CD4-positive, alpha-beta T cell (primary cell): ENCODE data around the gene EPRS1. TPM values are rescaled to one million over a fixed set of nuclear protein-coding genes. Genes with fewer than 3 reads are reported as not detected.

Experiments
- ATAC-seq: fragments of 200-7000 bp; cut with Tn5 transposase; one replicate; pipeline ENCODE4 v1.10.0; 2022; ENCODE audit warnings: mild to moderate bottlenecking; ENCODE audit not compliant: poor library complexity
- CTCF ChIA-PET: fragments of 350-600 bp; sonication (Branson Sonifier 250); formaldehyde crosslinking; loops from one replicate; lab custom pipeline; 2021; ENCODE audit warnings: antibody characterized with exemption, inconsistent platforms; lab: Charles Lee
- POLR2A ChIA-PET: fragments of 350-600 bp; sonication (Branson Sonifier 250); formaldehyde crosslinking; loops from one replicate; lab custom pipeline; 2021; ENCODE audit warnings: antibody characterized with exemption, inconsistent platforms; lab: Charles Lee
- DNase-seq, 14 experiments: peaks; one replicate each; pipeline ENCODE4 v3.0.0-alpha.2; 2013 to 2020; ENCODE audit warnings: mixed read lengths in 2 of 14
- H3K27ac ChIP-seq, 2 donors: one replicate each; pipeline versions ENCODE4 v1.5.1 to v1.7.0; 2013; ENCODE audit warnings: low read length in 2 of 2, low read depth in 1 of 2, mild to moderate bottlenecking in 1 of 2
- H3K27me3 ChIP-seq, 2 experiments: 1 replicate in 1 of 2; 2 replicates in 1 of 2; pipeline versions ENCODE4 v1.6.1 to v1.7.0; 2013; ENCODE audit warnings: low read length in 2 of 2, control low read depth in 1 of 2, mild to moderate bottlenecking in 1 of 2, moderate library complexity in 1 of 2; ENCODE audit not compliant: insufficient read depth in 2 of 2, control insufficient read depth in 1 of 2
- H3K36me3 ChIP-seq: one replicate; pipeline ENCODE4 v1.6.1; 2013; ENCODE audit warnings: low read length, control low read depth; ENCODE audit not compliant: insufficient read depth
- H3K4me1 ChIP-seq: one replicate; pipeline ENCODE4 v1.6.1; 2013; ENCODE audit warnings: low read length, control low read depth; ENCODE audit not compliant: insufficient read depth
- H3K4me3 ChIP-seq: one replicate; pipeline ENCODE4 v1.5.1; 2013; ENCODE audit warnings: mild to moderate bottlenecking, low read length, moderate library complexity
- H3K9me3 ChIP-seq, 2 experiments: 1 replicate in 1 of 2; 2 replicates in 1 of 2; pipeline versions ENCODE4 v1.6.1 to v1.7.0; 2013; ENCODE audit warnings: low read length in 2 of 2, mild to moderate bottlenecking in 2 of 2, control low read depth in 1 of 2, moderate library complexity in 1 of 2; ENCODE audit not compliant: control insufficient read depth in 1 of 2, insufficient read depth in 1 of 2
- H3K27ac Mint-ChIP-seq: one replicate; pipeline ENCODE4 v1.8.0; 2020; ENCODE audit warnings: mixed read lengths
- H3K27me3 Mint-ChIP-seq: one replicate; pipeline ENCODE4 v1.8.0; 2021; ENCODE audit warnings: mixed read lengths
- H3K36me3 Mint-ChIP-seq: one replicate; pipeline ENCODE4 v1.8.0; 2021; ENCODE audit warnings: low read depth, mixed read lengths
- H3K4me1 Mint-ChIP-seq: one replicate; pipeline ENCODE4 v1.8.0; 2021; ENCODE audit warnings: low read depth, mixed read lengths
- H3K4me3 Mint-ChIP-seq: one replicate; pipeline ENCODE4 v1.8.0; 2020; ENCODE audit warnings: mild to moderate bottlenecking, mixed read lengths
- H3K9me3 Mint-ChIP-seq: one replicate; pipeline ENCODE4 v1.8.0; 2020; ENCODE audit warnings: mixed read lengths
- intact Hi-C, 2 experiments: fragments of 100-400 bp; cut with DNase I in 1 of 2; cut with micrococcal nuclease in 1 of 2; formaldehyde crosslinking; loops; one replicate each; pipeline versions ENCODE4 v1.15.1 to v1.9.0; 2023 to 2025; cut with DNase I, micrococcal nuclease
- total RNA-seq, 174 experiments: library from RNA in 2 of 174; stranded (reverse) in 2 of 174; gene quantifications; one replicate each; pipeline ENCODE4 v1.2.3 and lab custom pipeline; 2021 to 2026
- TF ChIP-seq, protein P1 (sequence below): fragments of 200-600 bp; IDR thresholded peaks from one replicate; pipeline ENCODE4 v1.8.0; 2022; ENCODE audit warnings: antibody characterized with exemption, mild to moderate bottlenecking

EPRS1 gene
- total RNA-seq, 2 experiments from 2014 or later = 37.4 to 39.6 TPM

DNA sequence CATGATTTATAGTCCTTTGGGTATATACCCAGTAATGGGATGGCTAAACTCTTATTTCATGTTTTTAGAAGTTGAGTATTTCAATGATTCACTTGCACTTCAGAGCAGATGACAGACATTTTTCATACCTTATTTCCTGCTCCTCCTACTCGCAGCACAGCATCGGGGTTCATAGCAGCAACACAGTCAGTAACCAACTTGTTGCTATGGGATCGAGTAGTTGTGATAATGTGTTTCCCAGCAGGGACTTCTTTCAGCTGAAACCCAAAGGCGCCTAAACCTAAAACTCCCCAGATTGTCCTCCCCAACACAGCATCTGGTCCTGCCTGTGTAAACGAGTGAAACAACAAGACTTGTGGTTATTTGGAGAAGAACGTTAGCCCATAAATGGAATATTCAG lies 16.3 kb upstream of the EPRS1 start:
- no peak overlapping the region for H3K27ac Mint-ChIP-seq
- no peaks in the 10 kb centered on the region for H3K9me3 Mint-ChIP-seq
- ChIA-PET CTCF (no interaction called here), POLR2A (no interaction called here)
- no peaks in the 10 kb centered on the region for H3K27me3 Mint-ChIP-seq
- no peak overlapping the region for H3K4me3 Mint-ChIP-seq
- no peak overlapping the region for H3K27ac ChIP-seq
- H3K4me3 ChIP-seq = no peak overlapping the region
- intact Hi-C loops = no loop called here
- DNase-seq (no peak), ATAC-seq (no peak)
- TF ChIP-seq, protein P1, sequence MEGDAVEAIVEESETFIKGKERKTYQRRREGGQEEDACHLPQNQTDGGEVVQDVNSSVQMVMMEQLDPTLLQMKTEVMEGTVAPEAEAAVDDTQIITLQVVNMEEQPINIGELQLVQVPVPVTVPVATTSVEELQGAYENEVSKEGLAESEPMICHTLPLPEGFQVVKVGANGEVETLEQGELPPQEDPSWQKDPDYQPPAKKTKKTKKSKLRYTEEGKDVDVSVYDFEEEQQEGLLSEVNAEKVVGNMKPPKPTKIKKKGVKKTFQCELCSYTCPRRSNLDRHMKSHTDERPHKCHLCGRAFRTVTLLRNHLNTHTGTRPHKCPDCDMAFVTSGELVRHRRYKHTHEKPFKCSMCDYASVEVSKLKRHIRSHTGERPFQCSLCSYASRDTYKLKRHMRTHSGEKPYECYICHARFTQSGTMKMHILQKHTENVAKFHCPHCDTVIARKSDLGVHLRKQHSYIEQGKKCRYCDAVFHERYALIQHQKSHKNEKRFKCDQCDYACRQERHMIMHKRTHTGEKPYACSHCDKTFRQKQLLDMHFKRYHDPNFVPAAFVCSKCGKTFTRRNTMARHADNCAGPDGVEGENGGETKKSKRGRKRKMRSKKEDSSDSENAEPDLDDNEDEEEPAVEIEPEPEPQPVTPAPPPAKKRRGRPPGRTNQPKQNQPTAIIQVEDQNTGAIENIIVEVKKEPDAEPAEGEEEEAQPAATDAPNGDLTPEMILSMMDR = no peak
- no peaks in the 10 kb centered on the region for H3K4me1 ChIP-seq
- H3K9me3 ChIP-seq = no peaks in the 10 kb centered on the region
- peaks cover 43% of the 10 kb centered on the region for H3K36me3 ChIP-seq
- no peaks in the 10 kb centered on the region for H3K27me3 ChIP-seq
- no peaks in the 10 kb centered on the region for H3K4me1 Mint-ChIP-seq
- H3K36me3 Mint-ChIP-seq = peaks cover 73% of the 10 kb centered on the region

DNA sequence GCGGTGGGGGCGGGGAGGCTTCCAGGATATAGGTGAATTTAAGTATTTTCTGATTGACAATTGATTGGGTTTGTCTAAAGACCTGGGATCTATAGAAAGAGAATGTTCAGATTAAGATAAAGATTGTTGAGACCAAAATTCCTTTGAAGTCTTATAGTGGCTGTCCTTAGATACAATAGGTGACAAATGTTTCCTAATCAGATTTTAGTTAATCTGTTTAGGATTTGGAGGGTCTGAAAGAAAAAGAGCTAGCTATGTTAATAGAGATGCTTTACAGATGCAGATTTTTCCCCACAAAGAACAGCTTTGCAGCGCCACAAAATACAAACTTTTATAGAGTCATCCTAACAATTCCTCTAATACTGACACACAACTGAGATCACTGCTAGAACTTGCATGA lies 14.6 kb upstream of the EPRS1 start:
- no peak overlapping the region for H3K4me3 Mint-ChIP-seq
- DNase-seq (no peak), ATAC-seq (no peak)
- ChIA-PET CTCF (no interaction called here), POLR2A (no interaction called here)
- peaks cover 68% of the 10 kb centered on the region for H3K36me3 Mint-ChIP-seq
- H3K4me3 ChIP-seq = no peak overlapping the region
- H3K27me3 ChIP-seq = no peaks in the 10 kb centered on the region
- H3K9me3 ChIP-seq = no peaks in the 10 kb centered on the region
- H3K9me3 Mint-ChIP-seq = no peaks in the 10 kb centered on the region
- intact Hi-C loops = no loop called here
- H3K27me3 Mint-ChIP-seq = no peaks in the 10 kb centered on the region
- H3K4me1 Mint-ChIP-seq = no peaks in the 10 kb centered on the region
- no peak overlapping the region for H3K27ac ChIP-seq
- peaks cover 3% of the 10 kb centered on the region for H3K4me1 ChIP-seq
- peaks cover 37% of the 10 kb centered on the region for H3K36me3 ChIP-seq
- TF ChIP-seq, protein P1 = no peak
- H3K27ac Mint-ChIP-seq = no peak overlapping the region

DNA sequence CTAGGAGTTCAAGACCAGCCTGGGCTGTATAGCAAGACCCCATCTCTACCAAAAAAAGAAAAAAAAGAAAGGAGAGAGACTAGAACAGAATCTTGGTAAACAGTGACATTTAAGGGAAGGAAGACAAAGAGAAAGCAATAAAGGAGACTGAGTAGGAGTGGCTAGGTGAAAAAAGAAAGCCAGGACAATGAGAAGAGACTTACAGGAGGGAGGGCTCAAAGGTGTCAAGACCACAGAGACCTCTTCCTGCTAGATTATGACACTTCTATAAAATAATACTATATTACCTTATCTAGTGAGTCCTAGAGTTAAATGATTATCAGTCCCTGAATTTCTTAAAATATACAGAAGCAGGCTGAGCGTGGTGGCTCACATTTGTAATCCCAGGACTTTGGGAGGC lies 10.1 kb upstream of the EPRS1 start:
- ChIA-PET POLR2A (no interaction called here), CTCF (no interaction called here)
- H3K9me3 Mint-ChIP-seq = no peaks in the 10 kb centered on the region
- no peaks in the 10 kb centered on the region for H3K27me3 ChIP-seq
- H3K4me3 ChIP-seq = no peak overlapping the region
- H3K36me3 ChIP-seq = peaks cover 20% of the 10 kb centered on the region
- peaks cover 39% of the 10 kb centered on the region for H3K36me3 Mint-ChIP-seq
- no peak overlapping the region for H3K27ac ChIP-seq
- H3K4me1 ChIP-seq = peaks cover 3% of the 10 kb centered on the region
- H3K4me3 Mint-ChIP-seq = no peak overlapping the region
- H3K27me3 Mint-ChIP-seq = no peaks in the 10 kb centered on the region
- DNase-seq = peak in 3 of 14 experiments; percentile 13 to 72 (median 19)
- no peak for ATAC-seq
- no peaks in the 10 kb centered on the region for H3K4me1 Mint-ChIP-seq
- TF ChIP-seq, protein P1 = no peak
- no peak overlapping the region for H3K27ac Mint-ChIP-seq
- H3K9me3 ChIP-seq = no peaks in the 10 kb centered on the region
- intact Hi-C loops = no loop called here
